ENCODE results near the gene ZSWIM6. TPM values are rescaled to one million over a fixed set of nuclear protein-coding genes. Genes with fewer than 3 reads are reported as not detected.
A peak's percentile ranks its signal among the peaks of the same experiment; 100 is the strongest.

The ZSWIM6 gene
- total and polyA plus RNA-seq, 2 of the 4 experiments (the other 2 are of a cell fraction): 10.8 to 14.1 TPM

DNA sequence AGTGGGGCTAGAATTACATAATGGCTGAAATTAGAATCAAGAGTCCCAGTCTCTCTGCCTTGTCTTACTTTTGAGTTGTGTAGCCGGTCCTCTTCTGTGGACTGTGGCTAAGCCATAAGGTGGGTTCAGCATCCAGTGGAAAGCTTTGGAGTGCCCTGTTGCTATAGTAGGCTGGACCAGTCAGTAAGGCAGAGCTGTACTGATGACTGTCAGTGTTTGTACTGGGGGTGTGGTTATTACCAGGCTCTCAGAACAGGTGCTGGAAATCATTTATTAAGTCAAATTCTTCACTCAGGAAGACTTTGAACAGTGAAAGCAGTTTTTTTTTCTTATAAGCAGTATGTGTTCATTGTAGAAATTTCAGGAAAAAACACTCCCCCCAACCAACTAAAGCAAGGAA lies 129.4 kb downstream of the ZSWIM6 start:
- H2BK120ac ChIP-seq (ENCODE audit: low read depth, low read length): no peak overlapping the region
- H2BK20ac ChIP-seq (ENCODE audit: low read depth, low read length): no peak overlapping the region
- BruUV-seq (replicated peaks): no TSS peak
- TF ChIP-seq, protein P1, sequence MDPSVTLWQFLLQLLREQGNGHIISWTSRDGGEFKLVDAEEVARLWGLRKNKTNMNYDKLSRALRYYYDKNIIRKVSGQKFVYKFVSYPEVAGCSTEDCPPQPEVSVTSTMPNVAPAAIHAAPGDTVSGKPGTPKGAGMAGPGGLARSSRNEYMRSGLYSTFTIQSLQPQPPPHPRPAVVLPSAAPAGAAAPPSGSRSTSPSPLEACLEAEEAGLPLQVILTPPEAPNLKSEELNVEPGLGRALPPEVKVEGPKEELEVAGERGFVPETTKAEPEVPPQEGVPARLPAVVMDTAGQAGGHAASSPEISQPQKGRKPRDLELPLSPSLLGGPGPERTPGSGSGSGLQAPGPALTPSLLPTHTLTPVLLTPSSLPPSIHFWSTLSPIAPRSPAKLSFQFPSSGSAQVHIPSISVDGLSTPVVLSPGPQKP (IDR thresholded peaks at IDR 0.05; ENCODE audit: borderline replicate concordance, low read depth, low read length): no peak
- TF ChIP-seq CTCF (conservative IDR thresholded peaks at IDR 0.05; ENCODE audit: low read depth, low read length) (no peak), SMC3 (IDR thresholded peaks at IDR 0.05; ENCODE audit: low read depth, low read length) (no peak), MXI1 (IDR thresholded peaks at IDR 0.05; ENCODE audit: borderline replicate concordance, low read depth, low read length) (no peak), MAZ (IDR thresholded peaks at IDR 0.05; ENCODE audit: borderline replicate concordance, low read depth, low read length) (no peak), RFX5 (IDR thresholded peaks at IDR 0.05; ENCODE audit: low read depth, low read length) (no peak), CEBPB (IDR thresholded peaks at IDR 0.05; ENCODE audit: low read depth, low read length) (no peak), BHLHE40 (IDR thresholded peaks at IDR 0.05; ENCODE audit: low read depth, low read length) (no peak), USF2 (IDR thresholded peaks at IDR 0.05; ENCODE audit: low read depth, low read length) (no peak), CHD1 (IDR thresholded peaks at IDR 0.05; ENCODE audit: low read depth, low read length) (no peak), NFE2L2 (IDR thresholded peaks at IDR 0.05; ENCODE audit: low read depth, low read length) (no peak)
- peaks cover 30 to 70% of the 10 kb centered on the region in 2 experiments for H3K79me1 ChIP-seq (ENCODE audit: low read depth in 1 of 2, low read length in 2 of 2)
- no peaks in the 10 kb centered on the region for H3K27me3 ChIP-seq (ENCODE audit: control insufficient read depth, insufficient read depth, low read length)
- H3K14ac ChIP-seq (replicated peaks; ENCODE audit: low read depth, low read length): no peak overlapping the region
- H4K20me1 ChIP-seq (ENCODE audit: insufficient read depth, low read length): peaks cover 59% of the 10 kb centered on the region
- no peak overlapping the region for H3K18ac ChIP-seq (ENCODE audit: low read depth, low read length)
- no peak overlapping the region for H3K56ac ChIP-seq (ENCODE audit: extremely low read depth, insufficient read depth, low read length)
- no peak overlapping the region for H2BK15ac ChIP-seq (ENCODE audit: low read depth, low read length)
- H2AFZ ChIP-seq (replicated peaks; ENCODE audit: low read length, poor library complexity): no peak overlapping the region
- POLR2A ChIA-PET (ENCODE audit: unreplicated experiment): no interaction called here
- H2AK9ac ChIP-seq (replicated peaks; ENCODE audit: low read depth, low read length, poor library complexity): no peak overlapping the region
- H3K9me3 ChIP-seq (ENCODE audit: control insufficient read depth, insufficient read depth, low read length): no peaks in the 10 kb centered on the region
- H3K27ac ChIP-seq (ENCODE audit: insufficient read depth, low read length): no peak overlapping the region
- no peak overlapping the region for H3K4ac ChIP-seq (ENCODE audit: low read depth, low read length)
- H3K36me3 ChIP-seq (ENCODE audit: control insufficient read depth, insufficient read depth, low read length): no peaks in the 10 kb centered on the region
- H4K5ac ChIP-seq (ENCODE audit: low read depth, low read length): no peak overlapping the region
- H4K8ac ChIP-seq (ENCODE audit: low read depth in 2 of 2, low read length in 2 of 2): no peak overlapping the region
- no peak for ATAC-seq (ENCODE audit: low read depth)
- H3K4me2 ChIP-seq (ENCODE audit: low read depth, low read length): no peak overlapping the region
- no peak overlapping the region for H2AK5ac ChIP-seq (ENCODE audit: low read depth, low read length)
- DNase-seq: no peak
- no peak overlapping the region for H3K4me3 ChIP-seq (ENCODE audit: insufficient read depth, low read depth, low read length)
- dilution Hi-C loops (cut with HindIII; ENCODE audit: low sequenced_read_pairs, unreplicated experiment) (no loop called here), intact Hi-C loops (cut with micrococcal nuclease) (loop anchor here (10.0 kb wide), 2 partner anchors 127 to 407 kb away; partner anchors contain the start of gene ZSWIM6), in situ Hi-C loops (cut with MboI; ENCODE audit: low sequenced_read_pairs) (no loop called here)
- peaks cover 13% of the 10 kb centered on the region for H3K4me1 ChIP-seq (ENCODE audit: control insufficient read depth, insufficient read depth, low read length)
- H4K91ac ChIP-seq (ENCODE audit: insufficient read depth, low read depth, low read length): no peak overlapping the region
- WGBS, 2 experiments (ENCODE audit: extremely low coverage in 2 of 2, insufficient read length in 1 of 2): no CpG with 5 or more reads among the region's 1 CpG
- no peak overlapping the region for H2BK5ac ChIP-seq (ENCODE audit: low read depth, low read length, poor library complexity, severe bottlenecking)
- H3K23ac ChIP-seq (ENCODE audit: low read depth, low read length): 0 out of 2 replicates have a peak overlapping the region, but pooled peaks have one; percentile 5
- H3K9ac ChIP-seq (ENCODE audit: low read depth, low read length): no peak overlapping the region
- CTCF ChIA-PET: no interaction called here
- peaks cover 10% of the 10 kb centered on the region for H3K9me1 ChIP-seq (ENCODE audit: insufficient read depth, low read length)
